H9 (cell line): ENCODE data around the gene MOV10L1. TPM values are rescaled to one million over a fixed set of nuclear protein-coding genes. Genes with fewer than 3 reads are reported as not detected.

ENCODE experiments used
- DNase-seq: peaks from one replicate; pipeline ENCODE4 v3.0.0-alpha.2; 2017
- H2AFZ ChIP-seq: one replicate; pipeline ENCODE4 v1.6.1; 2013; ENCODE audit warnings: mild to moderate bottlenecking, low read length, control low read depth, moderate library complexity
- H2AK5ac ChIP-seq: 2 replicates; pipeline ENCODE4 v1.6.1; 2013; ENCODE audit warnings: low read length, control low read depth, mixed read lengths; ENCODE audit not compliant: insufficient read length
- H2BK120ac ChIP-seq: one replicate; pipeline ENCODE4 v1.6.1; 2013; ENCODE audit warnings: low read depth, mild to moderate bottlenecking, low read length, control low read depth, inconsistent platforms; ENCODE audit not compliant: poor library complexity, severe bottlenecking
- H2BK12ac ChIP-seq: 2 replicates; pipeline ENCODE4 v1.6.1; 2013; ENCODE audit warnings: low read length, control low read depth, mixed read lengths, low read depth; ENCODE audit not compliant: insufficient read length
- H2BK15ac ChIP-seq: 2 replicates; pipeline ENCODE4 v1.6.1; 2013; ENCODE audit warnings: low read depth, low read length, control low read depth
- H2BK20ac ChIP-seq: one replicate; pipeline ENCODE4 v1.6.1; 2013; ENCODE audit warnings: low read depth, mild to moderate bottlenecking, low read length, control low read depth, inconsistent platforms; ENCODE audit not compliant: poor library complexity, severe bottlenecking
- H2BK5ac ChIP-seq: 2 replicates; pipeline ENCODE4 v1.6.1; 2013; ENCODE audit warnings: low read length, control low read depth, mixed read lengths; ENCODE audit not compliant: insufficient read length
- H3K14ac ChIP-seq: 2 replicates; pipeline ENCODE4 v1.6.1; 2013; ENCODE audit warnings: low read length, control low read depth; ENCODE audit not compliant: insufficient read depth
- H3K18ac ChIP-seq: 2 replicates; pipeline ENCODE4 v1.6.1; 2013; ENCODE audit warnings: low read depth, mild to moderate bottlenecking, mixed read lengths, low read length, control low read depth; ENCODE audit not compliant: insufficient read length
- H3K23ac ChIP-seq: 2 replicates; pipeline ENCODE4 v1.6.1; 2013; ENCODE audit warnings: low read length, control low read depth, mixed read lengths, low read depth; ENCODE audit not compliant: insufficient read length
- H3K23me2 ChIP-seq: 2 replicates; pipeline ENCODE4 v1.6.1; 2013; ENCODE audit warnings: low read depth, mild to moderate bottlenecking, mixed read lengths, low read length, control low read depth; ENCODE audit not compliant: insufficient read length, poor library complexity, severe bottlenecking
- H3K27ac ChIP-seq: 2 replicates; pipeline ENCODE4 v1.5.1; 2013; ENCODE audit warnings: low read length, control low read depth, mixed read lengths, low read depth; ENCODE audit not compliant: insufficient read length
- H3K27me3 ChIP-seq: 2 replicates; pipeline ENCODE4 v1.6.1; 2013; ENCODE audit warnings: low read length, control low read depth, inconsistent platforms; ENCODE audit not compliant: insufficient read depth
- H3K4ac ChIP-seq: 2 replicates; pipeline ENCODE4 v1.6.1; 2013; ENCODE audit warnings: low read depth, mild to moderate bottlenecking, control low read depth, inconsistent platforms, low read length, moderate library complexity
- H3K4me1 ChIP-seq: 2 replicates; pipeline ENCODE4 v1.6.1; 2013; ENCODE audit warnings: low read length, control low read depth, inconsistent platforms; ENCODE audit not compliant: insufficient read depth
- H3K4me2 ChIP-seq: 2 replicates; pipeline ENCODE4 v1.6.1; 2013; ENCODE audit warnings: low read length, control low read depth, mixed read lengths; ENCODE audit not compliant: insufficient read length, insufficient read depth
- H3K56ac ChIP-seq: 2 replicates; pipeline ENCODE4 v1.6.1; 2013; ENCODE audit warnings: low read depth, mild to moderate bottlenecking, mixed read lengths, low read length, control low read depth; ENCODE audit not compliant: insufficient read length
- H3K79me1 ChIP-seq: 2 replicates; pipeline ENCODE4 v1.6.1; 2013; ENCODE audit warnings: low read depth, mild to moderate bottlenecking, moderate library complexity, low read length, control low read depth, inconsistent platforms; ENCODE audit not compliant: insufficient read depth, poor library complexity, severe bottlenecking
- H3K79me2 ChIP-seq: 2 replicates; pipeline ENCODE4 v1.6.1; 2013; ENCODE audit warnings: low read length, control low read depth, inconsistent platforms; ENCODE audit not compliant: insufficient read depth
- H3K9ac ChIP-seq: 2 replicates; pipeline ENCODE4 v1.6.1; 2013; ENCODE audit warnings: low read length, control low read depth, mixed read lengths; ENCODE audit not compliant: insufficient read length; ENCODE audit errors: extremely low read depth
- H3K9me3 ChIP-seq: one replicate; pipeline ENCODE4 v1.6.1; 2013; ENCODE audit warnings: low read depth, low read length, inconsistent platforms; ENCODE audit not compliant: control insufficient read depth
- H3T11ph ChIP-seq: one replicate; pipeline ENCODE4 v1.6.1; 2013; ENCODE audit warnings: mild to moderate bottlenecking, low read length, control low read depth, inconsistent platforms
- H4K20me1 ChIP-seq: one replicate; pipeline ENCODE4 v1.6.1; 2013; ENCODE audit not compliant: control insufficient read depth, insufficient read length, insufficient read depth
- H4K5ac ChIP-seq: 2 replicates; pipeline ENCODE4 v1.6.1; 2013; ENCODE audit warnings: low read depth, mild to moderate bottlenecking, mixed read lengths, low read length, control low read depth; ENCODE audit not compliant: insufficient read length
- H4K8ac ChIP-seq: replicated peaks from 2 replicates; pipeline ENCODE4 v1.6.1; 2013; ENCODE audit warnings: low read length, control low read depth, mixed read lengths, low read depth; ENCODE audit not compliant: insufficient read length
- H4K91ac ChIP-seq: 2 replicates; pipeline ENCODE4 v1.6.1; 2013; ENCODE audit warnings: low read depth, mild to moderate bottlenecking, moderate library complexity, mixed read lengths, low read length, control low read depth; ENCODE audit not compliant: insufficient read length
- H3K27ac Mint-ChIP-seq, 3 experiments: 2 replicates in 2 of 3; 3 replicates in 1 of 3; pipeline ENCODE4 v1.8.0; 2020 to 2021; ENCODE audit warnings: mixed read lengths in 3 of 3, mild to moderate bottlenecking in 1 of 3, moderate library complexity in 1 of 3
- H3K27me3 Mint-ChIP-seq: 2 replicates; pipeline ENCODE4 v1.8.0; 2021; ENCODE audit warnings: low read depth, mild to moderate bottlenecking, moderate library complexity, mixed read lengths
- H3K36me3 Mint-ChIP-seq, 3 experiments: 2 replicates in 2 of 3; 3 replicates in 1 of 3; pipeline ENCODE4 v1.8.0; 2020 to 2021; ENCODE audit warnings: low read depth in 3 of 3, mixed read lengths in 3 of 3; ENCODE audit not compliant: insufficient read depth in 1 of 3
- H3K4me1 Mint-ChIP-seq, 2 experiments: 2 replicates each; pipeline ENCODE4 v1.8.0; 2020; ENCODE audit warnings: mixed read lengths in 2 of 2
- H3K4me3 Mint-ChIP-seq, 2 experiments: 2 replicates in 1 of 2; 3 replicates in 1 of 2; pipeline ENCODE4 v1.8.0; 2020 to 2021; ENCODE audit warnings: mild to moderate bottlenecking in 2 of 2, mixed read lengths in 2 of 2, moderate library complexity in 1 of 2
- H3K9me3 Mint-ChIP-seq, 2 experiments: 2 replicates in 1 of 2; 3 replicates in 1 of 2; pipeline ENCODE4 v1.8.0; 2020; ENCODE audit warnings: mild to moderate bottlenecking in 2 of 2, mixed read lengths in 2 of 2, moderate library complexity in 1 of 2
- CTCF ChIP-seq: fragments of 200-600 bp; sonication (generic); conservative IDR thresholded peaks from 3 replicates; pipeline ENCODE4 v1.8.0; 2021; ENCODE audit warnings: antibody characterized with exemption, mild to moderate bottlenecking
- WGBS: extraction: QIAGEN DNeasy Blood & Tissue Kit; methylation state at CpG from one replicate; pipeline ENCODE4 v1.1.7; 2013; ENCODE audit warnings: missing lambda C conversion rate, low lambda C conversion rate, mixed read lengths; ENCODE audit not compliant: insufficient read length; ENCODE audit errors: extremely low coverage; 5-methylcytosine and 5-hydroxymethylcytosine counted together
- total RNA-seq: library from RNA; stranded (reverse); gene quantifications from 2 replicates; pipeline ENCODE4 v1.2.1, GENCODE V29; 2021

The MOV10L1 gene
- total RNA-seq, 1 experiment from 2014 or later: not detected

- TF ChIP-seq CTCF: no peak
- no peak overlapping the region for H2AK5ac ChIP-seq
- H3K9ac ChIP-seq: no peak overlapping the region
- no peak overlapping the region for H2BK120ac ChIP-seq
- no CpG with 5 or more reads among the region's 9 CpGs for WGBS
- no peak overlapping the region for H2BK20ac ChIP-seq
- H3K18ac ChIP-seq: no peak overlapping the region
- H2AFZ ChIP-seq: no peak overlapping the region
- H3K56ac ChIP-seq: no peak overlapping the region
- no peaks in the 10 kb centered on the region for H3K27me3 ChIP-seq
- no peak overlapping the region for H4K5ac ChIP-seq
- Mint-ChIP-seq H3K4me3 (no peak overlapping the region), H3K4me1 (peaks cover 5% of the 10 kb centered on the region in 2 experiments), H3K27me3 (peaks cover 16% of the 10 kb centered on the region), H3K9me3 (no peaks in the 10 kb centered on the region), H3K27ac (no peak overlapping the region; a peak in 1 of 7 replicates), H3K36me3 (no peaks in the 10 kb centered on the region)
- no peak overlapping the region for H2BK12ac ChIP-seq
- H3K23me2 ChIP-seq: no peaks in the 10 kb centered on the region
- no peaks in the 10 kb centered on the region for H3K9me3 ChIP-seq
- H4K20me1 ChIP-seq: no peaks in the 10 kb centered on the region
- H3K14ac ChIP-seq: no peak overlapping the region
- DNase-seq: no peak
- no peak overlapping the region for H3K23ac ChIP-seq
- H4K91ac ChIP-seq: no peak overlapping the region
- H2BK5ac ChIP-seq: no peak overlapping the region
- H3K27ac ChIP-seq: no peak overlapping the region
- no peak overlapping the region for H2BK15ac ChIP-seq
- H3T11ph ChIP-seq: no peak overlapping the region
- H3K4me1 ChIP-seq: no peaks in the 10 kb centered on the region; the same call in 1 of the 2 replicates
- no peak overlapping the region for H3K4ac ChIP-seq
- H3K79me1 ChIP-seq: no peaks in the 10 kb centered on the region
- H3K4me2 ChIP-seq: no peak overlapping the region
- H4K8ac ChIP-seq: peak overlapping the region; percentile 79
- H3K79me2 ChIP-seq: no peaks in the 10 kb centered on the region
Measured at GRCh38 chr22:50107529-50107928, 17.7 kb downstream of the MOV10L1 start.
